ENCODE data around the gene ZNF273.

DNA sequence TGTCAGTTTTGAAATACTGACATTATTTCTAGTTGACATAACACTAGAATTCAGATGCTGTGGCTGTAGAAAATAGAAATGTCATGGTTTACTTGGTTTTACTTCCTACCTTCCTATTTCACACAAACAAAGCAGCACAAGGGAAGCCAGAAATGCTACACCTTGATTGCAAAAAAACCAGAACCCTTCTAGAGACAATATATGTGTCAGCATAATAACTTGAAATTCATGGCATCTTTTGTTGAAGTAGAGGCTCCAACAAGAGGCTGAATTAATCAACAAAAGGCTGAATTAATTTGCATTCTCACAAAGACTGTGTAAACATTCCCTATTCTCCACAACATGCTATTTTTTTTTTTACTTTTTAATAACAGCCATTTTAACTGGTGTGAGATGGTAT lies 62.5 kb downstream of the ZNF273 start:
- TF ChIP-seq, protein P1, sequence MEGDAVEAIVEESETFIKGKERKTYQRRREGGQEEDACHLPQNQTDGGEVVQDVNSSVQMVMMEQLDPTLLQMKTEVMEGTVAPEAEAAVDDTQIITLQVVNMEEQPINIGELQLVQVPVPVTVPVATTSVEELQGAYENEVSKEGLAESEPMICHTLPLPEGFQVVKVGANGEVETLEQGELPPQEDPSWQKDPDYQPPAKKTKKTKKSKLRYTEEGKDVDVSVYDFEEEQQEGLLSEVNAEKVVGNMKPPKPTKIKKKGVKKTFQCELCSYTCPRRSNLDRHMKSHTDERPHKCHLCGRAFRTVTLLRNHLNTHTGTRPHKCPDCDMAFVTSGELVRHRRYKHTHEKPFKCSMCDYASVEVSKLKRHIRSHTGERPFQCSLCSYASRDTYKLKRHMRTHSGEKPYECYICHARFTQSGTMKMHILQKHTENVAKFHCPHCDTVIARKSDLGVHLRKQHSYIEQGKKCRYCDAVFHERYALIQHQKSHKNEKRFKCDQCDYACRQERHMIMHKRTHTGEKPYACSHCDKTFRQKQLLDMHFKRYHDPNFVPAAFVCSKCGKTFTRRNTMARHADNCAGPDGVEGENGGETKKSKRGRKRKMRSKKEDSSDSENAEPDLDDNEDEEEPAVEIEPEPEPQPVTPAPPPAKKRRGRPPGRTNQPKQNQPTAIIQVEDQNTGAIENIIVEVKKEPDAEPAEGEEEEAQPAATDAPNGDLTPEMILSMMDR (optimal IDR thresholded peaks at IDR 0.05 in 1 of 3, IDR thresholded peaks at IDR 0.05 in 1 of 3, conservative IDR thresholded peaks at IDR 0.05 in 1 of 3; ENCODE audit: extremely low read depth in 1 of 3, insufficient read depth in 2 of 3, low read length in 3 of 3), result no peak
- no peak for TF ChIP-seq EZH2 (IDR thresholded peaks at IDR 0.05; ENCODE audit: low read length)
